ENCODE measurements around the gene PHKA1. TPM values are rescaled to one million over a fixed set of nuclear protein-coding genes. Genes with fewer than 3 reads are reported as not detected.

Gene PHKA1
- total and polyA plus RNA-seq, 2 donors (not counting 1 experiment from before 2014, with no cell fraction given), result 0.07 to 0.20 TPM

GRCh38 chrX:72685018-72685417 is 29.1 kb downstream of the PHKA1 start:
- intact Hi-C loops (cut with micrococcal nuclease), result no loop called here
- H3K4me3 Mint-ChIP-seq, result no peak overlapping the region

GRCh38 chrX:72683631-72684030 is 30.5 kb downstream of the PHKA1 start:
- Mint-ChIP-seq H3K27ac (no peak overlapping the region), H3K27me3 (no peaks in the 10 kb centered on the region), H3K4me3 (no peak overlapping the region), H3K4me1 (no peaks in the 10 kb centered on the region), H3K9me3 (ENCODE audit: insufficient read depth) (no peaks in the 10 kb centered on the region)
- H3K27ac ChIP-seq (ENCODE audit: low read length in 2 of 2), result no peak overlapping the region
- intact Hi-C loops (cut with micrococcal nuclease), result no loop called here
- ChIA-PET POLR2A (no interaction called here), CTCF (no interaction called here)
- H3K4me1 ChIP-seq (ENCODE audit: control insufficient read depth in 2 of 2, insufficient read depth in 2 of 2, low read length in 2 of 2), result no peaks in the 10 kb centered on the region
- no peak overlapping the region for H3K9ac ChIP-seq (ENCODE audit: low read length)
- no peaks in the 10 kb centered on the region for H3K9me3 ChIP-seq (ENCODE audit: control extremely low read depth in 1 of 3, control insufficient read depth in 2 of 3, insufficient read depth in 1 of 3, low read length in 2 of 3)
- no peaks in the 10 kb centered on the region for H3K79me2 ChIP-seq (ENCODE audit: control insufficient read depth, insufficient read depth, low read length)
- no peak overlapping the region for H3K4me2 ChIP-seq (replicated peaks; ENCODE audit: low read depth, low read length, poor library complexity, severe bottlenecking)
- no peaks in the 10 kb centered on the region for H3K27me3 ChIP-seq (replicated peaks in 1 of 4; ENCODE audit: control extremely low read depth in 1 of 4, control insufficient read depth in 3 of 4, insufficient read depth in 4 of 4, low read length in 3 of 4)
- H2AFZ ChIP-seq (ENCODE audit: insufficient read depth, low read depth, low read length, poor library complexity, severe bottlenecking), result no peak overlapping the region
- TF ChIP-seq CTCF (IDR thresholded peaks at IDR 0.05), result no peak
- no peak for TF ChIP-seq EZH2 (IDR thresholded peaks at IDR 0.05; ENCODE audit: borderline replicate concordance, insufficient read depth, low read depth, low read length, poor library complexity, severe bottlenecking)
- no peak for ATAC-seq (ENCODE audit: low read depth)
- no peaks in the 10 kb centered on the region for H3K36me3 ChIP-seq (replicated peaks in 1 of 2; ENCODE audit: control extremely low read depth in 1 of 2, control insufficient read depth in 1 of 2, extremely low read depth in 1 of 2, insufficient read depth in 2 of 2, low read length in 1 of 2)
- no peaks in the 10 kb centered on the region for H4K20me1 ChIP-seq (ENCODE audit: control insufficient read depth, insufficient read depth, low read length, poor library complexity, severe bottlenecking)
- DNase-seq, result no peak
- no peak overlapping the region for H3K4me3 ChIP-seq (ENCODE audit: control extremely low read depth in 1 of 5, extremely low read depth in 1 of 5, insufficient read depth in 1 of 5, low read depth in 2 of 5, low read length in 4 of 5)
- WGBS (ENCODE audit: insufficient coverage), result no CpG with 5 or more reads among the region's 1 CpG

More at GRCh38 chrX:72685018-72685417, 29.1 kb downstream of the PHKA1 start:
- Histone ChIP-seq H4K20me1 (ENCODE audit: control insufficient read depth, insufficient read depth, low read length, poor library complexity, severe bottlenecking) (no peaks in the 10 kb centered on the region), H3K27me3 (replicated peaks in 1 of 4; ENCODE audit: control extremely low read depth in 1 of 4, control insufficient read depth in 3 of 4, insufficient read depth in 4 of 4, low read length in 3 of 4) (no peaks in the 10 kb centered on the region), H3K27ac (ENCODE audit: low read length in 2 of 2) (no peak overlapping the region), H3K9me3 (ENCODE audit: control extremely low read depth in 1 of 3, control insufficient read depth in 2 of 3, insufficient read depth in 1 of 3, low read length in 2 of 3) (no peaks in the 10 kb centered on the region), H3K4me3 (ENCODE audit: control extremely low read depth in 1 of 5, extremely low read depth in 1 of 5, insufficient read depth in 1 of 5, low read depth in 2 of 5, low read length in 4 of 5) (no peak overlapping the region), H3K36me3 (replicated peaks in 1 of 2; ENCODE audit: control extremely low read depth in 1 of 2, control insufficient read depth in 1 of 2, extremely low read depth in 1 of 2, insufficient read depth in 2 of 2, low read length in 1 of 2) (no peaks in the 10 kb centered on the region), H3K4me1 (ENCODE audit: control insufficient read depth in 2 of 2, insufficient read depth in 2 of 2, low read length in 2 of 2) (no peaks in the 10 kb centered on the region), H3K9ac (ENCODE audit: low read length) (no peak overlapping the region), H3K79me2 (ENCODE audit: control insufficient read depth, insufficient read depth, low read length) (no peaks in the 10 kb centered on the region), H2AFZ (ENCODE audit: insufficient read depth, low read depth, low read length, poor library complexity, severe bottlenecking) (no peak overlapping the region), H3K4me2 (replicated peaks; ENCODE audit: low read depth, low read length, poor library complexity, severe bottlenecking) (no peak overlapping the region)
- no peak for DNase-seq
- Mint-ChIP-seq H3K9me3 (ENCODE audit: insufficient read depth) (no peaks in the 10 kb centered on the region), H3K27me3 (no peaks in the 10 kb centered on the region), H3K27ac (no peak overlapping the region), H3K4me1 (no peaks in the 10 kb centered on the region)
- POLR2A ChIA-PET, result no interaction called here
- TF ChIP-seq EZH2 (IDR thresholded peaks at IDR 0.05; ENCODE audit: borderline replicate concordance, insufficient read depth, low read depth, low read length, poor library complexity, severe bottlenecking), result no peak
- WGBS (ENCODE audit: insufficient coverage), result no CpG with 5 or more reads among the region's 1 CpG
- CTCF ChIA-PET, result no interaction called here
- ATAC-seq (ENCODE audit: low read depth), result no peak
